Ascending aorta (tissue), 2 donors: ENCODE results near the gene CD72. TPM values are rescaled to one million over a fixed set of nuclear protein-coding genes. Genes with fewer than 3 reads are reported as not detected.
A peak's percentile ranks its signal among the peaks of the same experiment; 100 is the strongest.
"Not testable (repeated sequence)": the region's sequence is repeated elsewhere in the genome, so short reads cannot be mapped to it uniquely, and the experiment has no call there.

Experiments
- DNase-seq, 2 donors: peaks; one replicate each; pipeline ENCODE4 v3.0.0-alpha.2; 2019; ENCODE audit warnings: low spot score in 2 of 2
- H3K27ac ChIP-seq, 2 donors: fragments of 200-600 bp; sonication (generic); one replicate each; pipeline ENCODE4 v1.5.1; 2016 to 2017; ENCODE audit warnings: mild to moderate bottlenecking in 1 of 2
- H3K27me3 ChIP-seq: fragments of 200-600 bp; sonication (generic); one replicate; pipeline ENCODE4 v1.5.1; 2017
- H3K36me3 ChIP-seq, 2 donors: fragments of 200-600 bp; sonication (generic); one replicate each; pipeline ENCODE4 v1.5.1; 2016
- H3K4me1 ChIP-seq, 2 donors: fragments of 200-600 bp; sonication (generic); one replicate each; pipeline ENCODE4 v1.5.1; 2016 to 2017; ENCODE audit warnings: mild to moderate bottlenecking in 1 of 2
- H3K4me3 ChIP-seq, 2 donors: fragments of 200-600 bp; sonication (generic); one replicate each; pipeline ENCODE4 v1.5.1; 2016 to 2017; ENCODE audit warnings: mild to moderate bottlenecking in 1 of 2
- H3K9me3 ChIP-seq, 2 donors: fragments of 200-600 bp; sonication (generic); one replicate each; pipeline ENCODE4 v1.5.1; 2016
- intact Hi-C: fragments of 100-400 bp; cut with DNase I; formaldehyde crosslinking; loops from one replicate; pipeline ENCODE4 v1.15.1; 2023
- total RNA-seq: library from RNA; depleted of rRNA; stranded (reverse); fragments of >200 nt; gene quantifications from one replicate; pipeline ENCODE4 v1.1.0, GENCODE V29; 2016
- TF ChIP-seq, protein P1 (sequence below), 3 experiments: fragments of 200-600 bp in 2 of 3; fragments of 450-650 bp in 1 of 3; sonication (generic) in 2 of 3; IDR thresholded peaks; one replicate each; pipeline ENCODE4 v1.5.1; 2016 to 2019; ENCODE audit warnings: antibody characterized with exemption in 3 of 3, mild to moderate bottlenecking in 1 of 3, moderate library complexity in 1 of 3

The CD72 gene
- total RNA-seq, 1 donor from 2014 or later: not detected

GRCh38 chr9:35617548-35617947 lies 665 bp downstream of the CD72 start:
- Histone ChIP-seq H3K4me3 (peak overlapping the region; percentile 43 to 65), H3K36me3 (no peaks in the 10 kb centered on the region), H3K27ac (no peak overlapping the region), H3K9me3 (no peaks in the 10 kb centered on the region), H3K4me1 (no peaks in the 10 kb centered on the region), H3K27me3 (no peaks in the 10 kb centered on the region)
- TF ChIP-seq, protein P1, sequence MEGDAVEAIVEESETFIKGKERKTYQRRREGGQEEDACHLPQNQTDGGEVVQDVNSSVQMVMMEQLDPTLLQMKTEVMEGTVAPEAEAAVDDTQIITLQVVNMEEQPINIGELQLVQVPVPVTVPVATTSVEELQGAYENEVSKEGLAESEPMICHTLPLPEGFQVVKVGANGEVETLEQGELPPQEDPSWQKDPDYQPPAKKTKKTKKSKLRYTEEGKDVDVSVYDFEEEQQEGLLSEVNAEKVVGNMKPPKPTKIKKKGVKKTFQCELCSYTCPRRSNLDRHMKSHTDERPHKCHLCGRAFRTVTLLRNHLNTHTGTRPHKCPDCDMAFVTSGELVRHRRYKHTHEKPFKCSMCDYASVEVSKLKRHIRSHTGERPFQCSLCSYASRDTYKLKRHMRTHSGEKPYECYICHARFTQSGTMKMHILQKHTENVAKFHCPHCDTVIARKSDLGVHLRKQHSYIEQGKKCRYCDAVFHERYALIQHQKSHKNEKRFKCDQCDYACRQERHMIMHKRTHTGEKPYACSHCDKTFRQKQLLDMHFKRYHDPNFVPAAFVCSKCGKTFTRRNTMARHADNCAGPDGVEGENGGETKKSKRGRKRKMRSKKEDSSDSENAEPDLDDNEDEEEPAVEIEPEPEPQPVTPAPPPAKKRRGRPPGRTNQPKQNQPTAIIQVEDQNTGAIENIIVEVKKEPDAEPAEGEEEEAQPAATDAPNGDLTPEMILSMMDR (IDR thresholded peaks at IDR 0.05): no peak
- intact Hi-C loops: no loop called here
- peak in 1 of 2 donors; percentile 54 for DNase-seq

- intact Hi-C loops: no loop called here
- Histone ChIP-seq H3K36me3 (no peaks in the 10 kb centered on the region), H3K27me3 (no peaks in the 10 kb centered on the region), H3K27ac (no peak overlapping the region), H3K4me1 (no peaks in the 10 kb centered on the region), H3K4me3 (peak overlapping the region; percentile 43 to 65), H3K9me3 (no peaks in the 10 kb centered on the region)
- TF ChIP-seq, protein P1 (IDR thresholded peaks at IDR 0.05): no peak
- peak; percentile 55 to 87 for DNase-seq
Observed at GRCh38 chr9:35616681-35617459, 1.3 kb downstream of the CD72 start.

DNA sequence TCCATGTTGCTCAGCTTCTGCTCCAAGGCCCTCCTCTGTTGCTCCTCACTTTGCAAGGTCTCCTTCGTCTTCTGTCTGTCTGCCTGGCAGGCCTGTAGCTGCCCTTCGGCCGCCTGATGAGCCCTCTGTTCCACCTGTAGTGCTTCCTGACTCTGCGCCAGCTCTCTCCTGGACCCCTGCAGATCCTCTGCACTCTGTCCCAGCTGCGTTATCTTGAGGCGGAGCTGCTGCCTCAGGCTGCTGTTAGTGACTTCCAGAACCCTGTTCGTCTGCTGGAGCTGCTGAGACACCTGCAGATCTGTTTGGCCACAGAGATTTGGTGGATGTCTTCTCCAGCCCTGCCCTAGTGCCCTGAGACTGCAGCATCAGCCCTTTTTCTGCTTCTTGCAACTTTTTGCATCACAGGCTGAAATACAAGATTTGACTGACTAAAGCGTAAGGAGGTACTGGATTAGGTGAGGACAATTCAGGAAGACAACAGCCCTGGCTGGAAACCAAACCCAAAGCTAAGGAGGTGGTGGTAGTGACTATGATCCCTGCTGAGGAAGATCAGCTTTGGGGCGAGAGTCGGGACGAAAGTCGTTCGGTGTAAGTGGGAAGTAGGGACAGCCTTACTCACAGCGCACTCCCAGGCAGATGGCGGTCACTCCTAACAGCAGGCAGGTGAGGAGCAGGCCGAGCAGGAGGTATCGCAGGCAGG lies 2.1 kb downstream of the CD72 start:
- H3K36me3 ChIP-seq: no peaks in the 10 kb centered on the region
- TF ChIP-seq, protein P1 (IDR thresholded peaks at IDR 0.05): no peak
- no peaks in the 10 kb centered on the region for H3K27me3 ChIP-seq
- peak overlapping the region in 1 of 2 donors; percentile 65 for H3K4me3 ChIP-seq
- H3K27ac ChIP-seq: no peak overlapping the region
- DNase-seq: no peak
- H3K4me1 ChIP-seq: no peaks in the 10 kb centered on the region
- no peaks in the 10 kb centered on the region for H3K9me3 ChIP-seq
- intact Hi-C loops: no loop called here

- DNase-seq: no peak
- Histone ChIP-seq H3K9me3 (no peaks in the 10 kb centered on the region), H3K27me3 (no peaks in the 10 kb centered on the region), H3K27ac (no peak overlapping the region), H3K36me3 (peaks cover 21 to 22% of the 10 kb centered on the region in 2 donors), H3K4me1 (no peaks in the 10 kb centered on the region), H3K4me3 (no peak overlapping the region)
- intact Hi-C loops: no loop called here
- TF ChIP-seq, protein P1 (IDR thresholded peaks at IDR 0.05): no peak
Observed at GRCh38 chr9:35612843-35613242, 5.4 kb downstream of the CD72 start.

DNA sequence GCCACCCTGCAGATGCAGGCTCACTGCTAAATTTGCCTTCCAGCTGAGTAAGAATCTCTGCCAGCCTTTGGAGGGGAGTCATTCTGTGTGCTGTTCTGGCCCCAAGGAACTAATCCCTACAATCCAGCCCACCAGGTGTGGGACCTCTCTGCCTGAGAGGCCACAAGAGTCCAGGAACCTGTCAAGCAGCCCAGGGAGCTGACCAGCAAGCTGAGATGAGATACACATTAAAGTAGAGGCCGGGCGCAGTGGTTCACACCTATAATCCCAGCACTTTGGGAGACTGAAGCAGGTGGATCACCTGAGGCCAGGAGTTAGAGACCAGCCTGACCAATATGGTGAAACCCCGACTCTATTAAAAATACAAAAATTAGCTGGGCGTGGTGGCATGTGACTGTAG lies 6.1 kb downstream of the CD72 start:
- H3K4me3 ChIP-seq, H3K27ac ChIP-seq, DNase-seq, H3K27me3 ChIP-seq, H3K4me1 ChIP-seq, intact Hi-C loops, H3K9me3 ChIP-seq: not testable (repeated sequence)
- H3K36me3 ChIP-seq: peaks cover 23 to 28% of the 10 kb centered on the region in 2 donors

GRCh38 chr9:35611230-35611797 lies 6.9 kb downstream of the CD72 start:
- no peak overlapping the region for H3K27ac ChIP-seq
- H3K36me3 ChIP-seq: peaks cover 23 to 28% of the 10 kb centered on the region in 2 donors
- DNase-seq: no peak
- H3K4me3 ChIP-seq: no peak overlapping the region
- no peaks in the 10 kb centered on the region for H3K27me3 ChIP-seq
- H3K4me1 ChIP-seq: peaks cover 6 to 10% of the 10 kb centered on the region in 2 donors
- H3K9me3 ChIP-seq: no peaks in the 10 kb centered on the region
- TF ChIP-seq, protein P1 (IDR thresholded peaks at IDR 0.05): peak; percentile 34 to 67 (median 66)
- intact Hi-C loops: no loop called here
